ENCODE results near the gene SLC40A1. TPM values are rescaled to one million over a fixed set of nuclear protein-coding genes. Genes with fewer than 3 reads are reported as not detected.
A peak's percentile ranks its signal among the peaks of the same experiment; 100 is the strongest.

The SLC40A1 gene
- total and polyA plus RNA-seq, 8 donors, result 21.3 to 147 (median 73.8) TPM

- Histone ChIP-seq H3K4me1 (peaks cover 0 to 39% (median 20%) of the 10 kb centered on the region in 4 donors), H3K4me3 (no peak overlapping the region), H3K27me3 (no peaks in the 10 kb centered on the region), H3K9me3 (no peaks in the 10 kb centered on the region), H3K27ac (no peak overlapping the region), H3K36me3 (no peaks in the 10 kb centered on the region)
- intact Hi-C loops (cut with DNase I; ENCODE audit: low total_unique reads), result no loop called here
- 88 to 98% (median 96%) methylated on average over 3 of the region's 3 CpGs for WGBS, 5 donors
- DNase-seq, result no peak
- TF ChIP-seq, protein P1, sequence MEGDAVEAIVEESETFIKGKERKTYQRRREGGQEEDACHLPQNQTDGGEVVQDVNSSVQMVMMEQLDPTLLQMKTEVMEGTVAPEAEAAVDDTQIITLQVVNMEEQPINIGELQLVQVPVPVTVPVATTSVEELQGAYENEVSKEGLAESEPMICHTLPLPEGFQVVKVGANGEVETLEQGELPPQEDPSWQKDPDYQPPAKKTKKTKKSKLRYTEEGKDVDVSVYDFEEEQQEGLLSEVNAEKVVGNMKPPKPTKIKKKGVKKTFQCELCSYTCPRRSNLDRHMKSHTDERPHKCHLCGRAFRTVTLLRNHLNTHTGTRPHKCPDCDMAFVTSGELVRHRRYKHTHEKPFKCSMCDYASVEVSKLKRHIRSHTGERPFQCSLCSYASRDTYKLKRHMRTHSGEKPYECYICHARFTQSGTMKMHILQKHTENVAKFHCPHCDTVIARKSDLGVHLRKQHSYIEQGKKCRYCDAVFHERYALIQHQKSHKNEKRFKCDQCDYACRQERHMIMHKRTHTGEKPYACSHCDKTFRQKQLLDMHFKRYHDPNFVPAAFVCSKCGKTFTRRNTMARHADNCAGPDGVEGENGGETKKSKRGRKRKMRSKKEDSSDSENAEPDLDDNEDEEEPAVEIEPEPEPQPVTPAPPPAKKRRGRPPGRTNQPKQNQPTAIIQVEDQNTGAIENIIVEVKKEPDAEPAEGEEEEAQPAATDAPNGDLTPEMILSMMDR (IDR thresholded peaks at IDR 0.05), result no peak
- TF ChIP-seq EP300 (IDR thresholded peaks at IDR 0.05), result no peak
- no peak for TF ChIP-seq POLR2AphosphoS5 (IDR thresholded peaks at IDR 0.05)
- no peak for TF ChIP-seq POLR2A (IDR thresholded peaks at IDR 0.05)
Observed at GRCh38 chr2:189530965-189531637, 49.5 kb downstream of the SLC40A1 start.

- TF ChIP-seq POLR2AphosphoS5 (IDR thresholded peaks at IDR 0.05), result no peak
- TF ChIP-seq, protein P1 (IDR thresholded peaks at IDR 0.05), result no peak
- no peak for TF ChIP-seq EP300 (IDR thresholded peaks at IDR 0.05)
- no peak for TF ChIP-seq POLR2A (IDR thresholded peaks at IDR 0.05)
- no peak for DNase-seq
- H3K27me3 ChIP-seq, result no peaks in the 10 kb centered on the region
- H3K9me3 ChIP-seq, result no peaks in the 10 kb centered on the region
- intact Hi-C loops (cut with DNase I; ENCODE audit: low total_unique reads), result no loop called here
- no peak overlapping the region for H3K4me3 ChIP-seq
- H3K4me1 ChIP-seq, result peaks cover 0 to 21% (median 10%) of the 10 kb centered on the region in 4 donors
- WGBS, 5 donors, result 87 to 93% (median 91%) methylated on average over 3 of the region's 3 CpGs
- no peaks in the 10 kb centered on the region for H3K36me3 ChIP-seq
- no peak overlapping the region for H3K27ac ChIP-seq
Observed at GRCh38 chr2:189528617-189529016, 52.0 kb downstream of the SLC40A1 start.

- 73 to 89% (median 85%) methylated on average over 1 of the region's 1 CpG for WGBS, 5 donors
- TF ChIP-seq EP300 (IDR thresholded peaks at IDR 0.05), result no peak
- TF ChIP-seq, protein P1 (IDR thresholded peaks at IDR 0.05), result no peak
- no peak for TF ChIP-seq POLR2A (IDR thresholded peaks at IDR 0.05)
- no peak for TF ChIP-seq POLR2AphosphoS5 (IDR thresholded peaks at IDR 0.05)
- Histone ChIP-seq H3K36me3 (no peaks in the 10 kb centered on the region), H3K9me3 (no peaks in the 10 kb centered on the region), H3K4me1 (peaks cover 0 to 27% (median 13%) of the 10 kb centered on the region in 4 donors), H3K27ac (no peak overlapping the region), H3K27me3 (no peaks in the 10 kb centered on the region), H3K4me3 (no peak overlapping the region)
- intact Hi-C loops (cut with DNase I; ENCODE audit: low total_unique reads), result no loop called here
- no peak for DNase-seq
Observed at GRCh38 chr2:189527812-189528592, 52.6 kb downstream of the SLC40A1 start.

DNA sequence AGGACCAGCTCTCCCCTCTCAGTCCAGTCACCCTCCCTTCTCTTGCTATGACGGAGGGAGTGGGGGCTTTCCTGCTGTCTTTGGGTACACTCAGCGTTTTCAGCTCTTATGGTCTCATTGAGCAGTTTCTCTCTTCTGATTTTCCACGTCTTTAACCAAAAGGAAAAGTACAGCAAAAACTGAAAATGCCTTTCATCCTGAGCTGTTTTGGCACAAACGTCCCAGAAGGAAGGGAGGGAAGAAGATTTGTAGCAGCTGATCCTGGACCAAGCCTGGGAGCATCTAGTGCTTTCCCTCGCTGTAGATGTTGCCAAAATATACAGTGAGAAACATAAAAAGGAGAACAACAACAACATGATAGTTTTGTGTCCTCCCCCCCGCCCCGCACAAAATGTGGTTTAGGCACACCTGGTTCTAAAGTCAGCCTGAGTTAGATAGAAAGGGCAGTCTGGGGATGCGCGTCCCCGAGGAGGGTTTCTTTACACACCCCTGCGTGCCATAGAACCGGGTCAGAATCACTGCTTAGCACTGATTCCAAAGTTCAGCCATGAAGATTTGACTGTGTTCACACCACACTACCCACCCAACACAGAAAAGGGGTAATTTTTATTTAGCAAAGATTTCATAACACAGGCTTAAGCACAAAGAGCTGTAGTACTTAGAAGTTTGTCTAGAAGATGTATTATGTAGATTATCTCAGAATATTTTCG is 53.4 kb downstream of the SLC40A1 start:
- WGBS, 5 donors, result 57 to 67% (median 64%) methylated on average over 13 of the region's 13 CpGs
- TF ChIP-seq, protein P1 (IDR thresholded peaks at IDR 0.05), result no peak
- TF ChIP-seq POLR2A (IDR thresholded peaks at IDR 0.05), result no peak
- Histone ChIP-seq H3K4me3 (no peak overlapping the region), H3K9me3 (no peaks in the 10 kb centered on the region), H3K27me3 (no peaks in the 10 kb centered on the region), H3K36me3 (no peaks in the 10 kb centered on the region), H3K4me1 (peaks cover 6 to 35% (median 21%) of the 10 kb centered on the region in 4 donors), H3K27ac (peak overlapping the region in 3 of 5 donors; percentile 4 to 25 (median 15))
- peak in 1 of 2 donors; percentile 43 for DNase-seq
- intact Hi-C loops (cut with DNase I; ENCODE audit: low total_unique reads), result no loop called here
